ENCODE results near the gene CERKL.

Gene CERKL

GRCh38 chr2:181658444-181658843, 1.5 kb upstream of the CERKL start:
- no peaks in the 10 kb centered on the region for H3K36me3 Mint-ChIP-seq (ENCODE audit: low read depth)
- H3K4me1 Mint-ChIP-seq (ENCODE audit: low read depth), result peaks cover 9% of the 10 kb centered on the region
- H3K27ac Mint-ChIP-seq, result no peak overlapping the region
- no peaks in the 10 kb centered on the region for H3K9me3 Mint-ChIP-seq
- peaks cover 53% of the 10 kb centered on the region for H3K27me3 Mint-ChIP-seq
- no peak for DNase-seq
- no peak overlapping the region for H3K4me3 Mint-ChIP-seq

- no peak for DNase-seq
- H3K36me3 Mint-ChIP-seq (ENCODE audit: low read depth), result no peaks in the 10 kb centered on the region
- H3K4me3 Mint-ChIP-seq, result peak overlapping the region; percentile 64
- H3K27ac Mint-ChIP-seq, result no peak overlapping the region
- peaks cover 58% of the 10 kb centered on the region for H3K27me3 Mint-ChIP-seq
- no peaks in the 10 kb centered on the region for H3K9me3 Mint-ChIP-seq
- peaks cover 9% of the 10 kb centered on the region for H3K4me1 Mint-ChIP-seq (ENCODE audit: low read depth)
These were observed 474 bp upstream of the CERKL start for GRCh38 chr2:181657379-181657778.

GRCh38 chr2:181655519-181655918, 1.4 kb downstream of the CERKL start:
- Mint-ChIP-seq H3K27me3 (peaks cover 61% of the 10 kb centered on the region), H3K9me3 (no peaks in the 10 kb centered on the region), H3K36me3 (ENCODE audit: low read depth) (no peaks in the 10 kb centered on the region), H3K27ac (no peak overlapping the region), H3K4me1 (ENCODE audit: low read depth) (peaks cover 9% of the 10 kb centered on the region), H3K4me3 (no peak overlapping the region)
- DNase-seq, result no peak

DNA sequence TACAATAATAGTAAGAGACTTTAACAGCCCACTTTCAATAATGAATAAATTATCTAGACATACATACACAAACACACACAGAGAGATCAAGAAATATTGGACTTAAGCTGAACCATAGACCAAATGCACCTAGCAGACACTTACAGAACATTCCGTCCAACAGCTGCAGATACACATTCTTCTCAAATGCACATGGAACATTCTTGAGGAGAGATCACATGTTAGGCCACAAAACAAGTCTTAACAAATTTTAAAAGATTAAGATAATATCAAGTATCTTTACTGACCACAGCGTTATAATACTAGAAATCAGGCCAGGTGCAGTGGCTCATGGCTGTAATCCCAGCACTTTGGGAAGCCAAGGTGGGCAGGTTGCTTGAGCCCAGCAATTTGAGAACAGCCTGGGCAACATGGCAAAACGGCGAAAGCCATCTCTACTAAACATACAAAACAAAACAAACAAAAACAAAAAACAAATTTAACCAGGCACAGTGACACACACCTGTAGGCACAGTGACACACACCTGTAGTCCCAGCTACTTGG, 7.4 kb downstream of the CERKL start:
- peaks cover 35% of the 10 kb centered on the region for H3K27me3 Mint-ChIP-seq
- H3K4me1 Mint-ChIP-seq (ENCODE audit: low read depth), result no peaks in the 10 kb centered on the region
- no peaks in the 10 kb centered on the region for H3K9me3 Mint-ChIP-seq
- H3K36me3 Mint-ChIP-seq (ENCODE audit: low read depth), result no peaks in the 10 kb centered on the region
- H3K27ac Mint-ChIP-seq, result no peak overlapping the region
- DNase-seq, result no peak
- H3K4me3 Mint-ChIP-seq, result no peak overlapping the region

- H3K4me1 Mint-ChIP-seq (ENCODE audit: low read depth), result no peaks in the 10 kb centered on the region
- H3K27me3 Mint-ChIP-seq, result peaks cover 36% of the 10 kb centered on the region
- H3K4me3 Mint-ChIP-seq, result no peak overlapping the region
- no peaks in the 10 kb centered on the region for H3K9me3 Mint-ChIP-seq
- no peak for DNase-seq
- H3K27ac Mint-ChIP-seq, result no peak overlapping the region
- H3K36me3 Mint-ChIP-seq (ENCODE audit: low read depth), result no peaks in the 10 kb centered on the region
These were observed 8.3 kb downstream of the CERKL start for GRCh38 chr2:181648478-181649155.

GRCh38 chr2:181646415-181646987, 10.4 kb downstream of the CERKL start:
- H3K36me3 Mint-ChIP-seq (ENCODE audit: low read depth), result no peaks in the 10 kb centered on the region
- H3K4me3 Mint-ChIP-seq, result no peak overlapping the region
- H3K27me3 Mint-ChIP-seq, result peaks cover 34% of the 10 kb centered on the region
- H3K4me1 Mint-ChIP-seq (ENCODE audit: low read depth), result no peaks in the 10 kb centered on the region
- no peak for DNase-seq
- H3K9me3 Mint-ChIP-seq, result no peaks in the 10 kb centered on the region
- H3K27ac Mint-ChIP-seq, result no peak overlapping the region

DNA sequence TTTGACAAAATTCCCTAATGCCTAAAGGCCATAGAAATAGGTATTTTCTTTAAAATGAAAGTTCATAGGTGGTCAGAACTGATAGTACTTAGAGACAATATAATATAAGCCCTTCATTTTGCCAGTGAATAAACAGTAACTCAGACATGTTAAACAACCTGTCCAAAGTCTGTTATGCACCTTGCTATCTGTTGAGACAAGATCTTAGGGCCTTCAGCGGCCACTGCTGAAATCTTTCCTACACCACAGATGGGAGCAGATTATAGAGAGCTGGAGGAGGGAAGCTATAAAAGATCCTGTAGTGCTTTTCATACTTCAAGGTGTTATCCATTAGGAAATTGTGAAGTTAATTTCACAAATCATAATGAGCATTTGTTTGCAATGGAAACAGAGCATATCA, 13.8 kb downstream of the CERKL start:
- Mint-ChIP-seq H3K9me3 (no peaks in the 10 kb centered on the region), H3K4me3 (no peak overlapping the region), H3K4me1 (ENCODE audit: low read depth) (no peaks in the 10 kb centered on the region), H3K27me3 (peaks cover 28% of the 10 kb centered on the region), H3K27ac (no peak overlapping the region), H3K36me3 (ENCODE audit: low read depth) (no peaks in the 10 kb centered on the region)
- no peak for DNase-seq

DNA sequence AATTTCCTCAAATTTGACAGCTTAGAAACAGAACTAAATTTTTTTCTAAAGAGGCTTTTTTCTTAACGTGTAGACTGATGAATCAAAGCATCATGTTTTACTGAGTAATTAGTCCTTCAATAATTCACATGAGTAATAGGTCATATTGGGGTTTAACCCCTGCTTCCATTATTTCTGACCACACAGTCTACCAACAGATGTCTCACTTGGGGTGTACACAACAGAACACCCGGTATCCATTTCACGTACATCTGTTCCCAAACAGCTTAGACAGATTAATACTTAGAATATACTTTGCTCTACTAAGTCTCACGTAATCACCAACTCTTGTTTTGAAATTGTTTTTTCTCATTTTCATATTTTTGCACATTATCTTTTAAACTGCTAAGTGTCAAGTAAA, 14.8 kb downstream of the CERKL start:
- DNase-seq, result no peak
- H3K27ac Mint-ChIP-seq, result no peak overlapping the region
- no peaks in the 10 kb centered on the region for H3K36me3 Mint-ChIP-seq (ENCODE audit: low read depth)
- no peaks in the 10 kb centered on the region for H3K9me3 Mint-ChIP-seq
- H3K4me3 Mint-ChIP-seq, result no peak overlapping the region
- H3K4me1 Mint-ChIP-seq (ENCODE audit: low read depth), result no peaks in the 10 kb centered on the region
- peaks cover 24% of the 10 kb centered on the region for H3K27me3 Mint-ChIP-seq

DNA sequence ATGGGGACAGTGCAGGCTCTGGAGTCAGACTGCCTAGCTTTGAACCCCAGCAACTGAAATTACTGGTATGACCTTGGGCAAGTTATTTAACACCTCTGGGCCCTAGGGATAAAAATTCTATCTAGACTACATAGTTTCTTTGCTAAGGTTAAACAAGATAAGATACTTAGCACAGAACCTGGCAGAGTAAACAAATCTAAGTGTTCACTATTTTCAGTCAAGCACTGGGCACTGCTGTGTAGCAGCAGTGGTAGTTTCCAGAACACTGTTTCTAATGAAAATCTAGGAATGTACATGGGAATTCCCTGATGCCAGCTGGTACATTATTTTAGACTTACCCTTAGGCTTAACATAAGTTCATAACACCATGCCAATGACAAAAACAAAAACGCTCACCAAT, 17.2 kb downstream of the CERKL start:
- Mint-ChIP-seq H3K4me3 (no peak overlapping the region), H3K4me1 (ENCODE audit: low read depth) (no peaks in the 10 kb centered on the region), H3K27me3 (peaks cover 11% of the 10 kb centered on the region), H3K27ac (no peak overlapping the region), H3K36me3 (ENCODE audit: low read depth) (no peaks in the 10 kb centered on the region), H3K9me3 (no peaks in the 10 kb centered on the region)
- no peak for DNase-seq

- peaks cover 7% of the 10 kb centered on the region for H3K27me3 Mint-ChIP-seq
- no peaks in the 10 kb centered on the region for H3K4me1 Mint-ChIP-seq (ENCODE audit: low read depth)
- H3K27ac Mint-ChIP-seq, result no peak overlapping the region
- no peak overlapping the region for H3K4me3 Mint-ChIP-seq
- DNase-seq, result no peak
- no peaks in the 10 kb centered on the region for H3K9me3 Mint-ChIP-seq
- H3K36me3 Mint-ChIP-seq (ENCODE audit: low read depth), result no peaks in the 10 kb centered on the region
These were observed 24.0 kb downstream of the CERKL start for GRCh38 chr2:181632733-181633401.

GRCh38 chr2:181628590-181629585, 28.0 kb downstream of the CERKL start:
- Mint-ChIP-seq H3K27me3 (peaks cover 27% of the 10 kb centered on the region), H3K27ac (no peak overlapping the region), H3K9me3 (no peaks in the 10 kb centered on the region), H3K36me3 (ENCODE audit: low read depth) (no peaks in the 10 kb centered on the region), H3K4me1 (ENCODE audit: low read depth) (no peaks in the 10 kb centered on the region), H3K4me3 (no peak overlapping the region)
- DNase-seq, result no peak

- H3K4me1 Mint-ChIP-seq (ENCODE audit: low read depth), result no peaks in the 10 kb centered on the region
- H3K36me3 Mint-ChIP-seq (ENCODE audit: low read depth), result no peaks in the 10 kb centered on the region
- no peaks in the 10 kb centered on the region for H3K9me3 Mint-ChIP-seq
These were observed 29.4 kb downstream of the CERKL start for GRCh38 chr2:181627545-181627944.

GRCh38 chr2:181626671-181627070, 30.2 kb downstream of the CERKL start:
- no peaks in the 10 kb centered on the region for H3K36me3 Mint-ChIP-seq (ENCODE audit: low read depth)
- H3K27ac Mint-ChIP-seq, result no peak overlapping the region
- H3K27me3 Mint-ChIP-seq, result peaks cover 20% of the 10 kb centered on the region
- no peaks in the 10 kb centered on the region for H3K9me3 Mint-ChIP-seq
- no peak overlapping the region for H3K4me3 Mint-ChIP-seq
- H3K4me1 Mint-ChIP-seq (ENCODE audit: low read depth), result no peaks in the 10 kb centered on the region
- no peak for DNase-seq

More at GRCh38 chr2:181627545-181627944, 29.4 kb downstream of the CERKL start:
- Mint-ChIP-seq H3K4me3 (no peak overlapping the region), H3K27me3 (peaks cover 22% of the 10 kb centered on the region), H3K27ac (no peak overlapping the region)
- no peak for DNase-seq

GRCh38 chr2:181623159-181623558, 33.7 kb downstream of the CERKL start:
- H3K27me3 Mint-ChIP-seq, result peaks cover 20% of the 10 kb centered on the region
- no peak overlapping the region for H3K27ac Mint-ChIP-seq
- no peak for DNase-seq
- H3K36me3 Mint-ChIP-seq (ENCODE audit: low read depth), result no peaks in the 10 kb centered on the region
- H3K9me3 Mint-ChIP-seq, result no peaks in the 10 kb centered on the region
- no peaks in the 10 kb centered on the region for H3K4me1 Mint-ChIP-seq (ENCODE audit: low read depth)
- H3K4me3 Mint-ChIP-seq, result no peak overlapping the region

Measured in activated T-cell treated with anti-CD3 and anti-CD28 coated beads, Interleukin-2, amount 50 U/mL, for 24 hours (primary cell).